ENCODE results near the gene NEK7.

- TF ChIP-seq CTCF (IDR thresholded peaks at IDR 0.05; ENCODE audit: low read length): no peak
- TF ChIP-seq EZH2 (optimal IDR thresholded peaks at IDR 0.05; ENCODE audit: low read depth, low read length): no peak
Observed at GRCh38 chr1:198191117-198191516, 34.3 kb downstream of the NEK7 start.
